PFSK-1 (cell line): ENCODE data around the gene RBM14.
A peak's percentile ranks its signal among the peaks of the same experiment; 100 is the strongest.

Experiments
- FOXP2 ChIP-seq: optimal IDR thresholded peaks from 2 replicates; pipeline ENCODE3; 2011; ENCODE audit warnings: borderline replicate concordance, control low read depth, inconsistent platforms; ENCODE audit not compliant: insufficient read depth; ENCODE audit errors: extremely low read length, extremely low read depth
- POLR2AphosphoS5 ChIP-seq: IDR thresholded peaks from 2 replicates; pipeline ENCODE4 v1.6.1; 2012; ENCODE audit warnings: low read depth, mild to moderate bottlenecking, control low read depth, low read length, moderate library complexity
- SIN3A ChIP-seq: IDR thresholded peaks from 2 replicates; pipeline ENCODE4 v1.6.1; 2012; ENCODE audit warnings: mild to moderate bottlenecking, low read length, moderate library complexity, borderline replicate concordance; ENCODE audit not compliant: insufficient read depth
- TAF1 ChIP-seq: IDR thresholded peaks from 2 replicates; pipeline ENCODE4 v1.6.1; 2012; ENCODE audit warnings: low read length, control low read depth, borderline replicate concordance; ENCODE audit not compliant: insufficient read depth
- TF ChIP-seq, protein P1 (sequence below), 2 experiments: IDR thresholded peaks; 2 replicates each; pipeline versions ENCODE4 v1.6.1 to v1.8.0; 2011 to 2012; ENCODE audit warnings: low read depth in 2 of 2, low read length in 2 of 2, control low read depth in 1 of 2, inconsistent platforms in 1 of 2, mild to moderate bottlenecking in 1 of 2, moderate library complexity in 1 of 2; ENCODE audit not compliant: insufficient read depth in 1 of 2

The RBM14 gene

DNA sequence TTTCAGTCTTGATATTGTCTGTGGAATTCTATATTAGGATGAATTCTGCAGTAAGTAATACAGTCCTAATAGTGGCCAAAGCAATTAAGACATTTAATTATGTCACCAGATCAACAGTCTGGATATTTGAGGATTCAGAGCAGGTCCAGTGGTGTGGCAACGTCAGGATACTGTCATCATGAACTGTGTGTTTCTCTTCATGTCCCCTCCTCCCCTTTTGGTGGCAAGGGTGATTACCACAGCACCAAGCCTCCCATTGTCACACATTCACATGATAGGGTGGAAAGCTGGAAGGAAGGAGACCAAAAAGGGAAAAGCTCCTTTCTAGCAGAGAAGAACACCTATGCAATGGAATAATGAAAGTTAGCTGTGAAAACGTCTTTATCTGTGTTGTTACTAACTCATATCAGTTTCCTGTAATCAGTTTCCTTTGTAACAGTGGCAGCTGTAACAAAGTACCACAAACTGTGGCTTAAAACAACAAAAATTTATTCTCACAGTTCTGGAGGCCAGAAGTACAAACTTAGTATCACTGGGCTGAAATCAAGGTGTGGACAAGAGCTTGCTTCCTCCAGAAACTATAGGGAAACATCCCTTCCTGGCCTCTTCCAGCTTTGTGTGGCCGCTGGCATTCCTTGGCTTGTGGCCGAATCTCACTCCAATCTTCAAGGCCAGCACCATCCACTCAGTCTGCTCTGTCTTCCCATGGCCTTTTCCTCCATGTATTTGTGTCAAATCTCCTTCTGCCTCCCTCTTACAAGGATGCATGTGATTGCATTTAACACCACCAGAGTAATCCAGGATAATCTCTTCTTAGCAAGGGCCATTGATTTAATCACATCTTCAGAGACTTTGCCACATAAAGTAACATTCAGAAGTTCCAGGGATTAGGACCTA lies 6.5 kb upstream of the RBM14 start:
- no peak for TF ChIP-seq POLR2AphosphoS5
- TF ChIP-seq TAF1 = no peak
- no peak for TF ChIP-seq FOXP2
- TF ChIP-seq SIN3A = no peak
- TF ChIP-seq, protein P1, sequence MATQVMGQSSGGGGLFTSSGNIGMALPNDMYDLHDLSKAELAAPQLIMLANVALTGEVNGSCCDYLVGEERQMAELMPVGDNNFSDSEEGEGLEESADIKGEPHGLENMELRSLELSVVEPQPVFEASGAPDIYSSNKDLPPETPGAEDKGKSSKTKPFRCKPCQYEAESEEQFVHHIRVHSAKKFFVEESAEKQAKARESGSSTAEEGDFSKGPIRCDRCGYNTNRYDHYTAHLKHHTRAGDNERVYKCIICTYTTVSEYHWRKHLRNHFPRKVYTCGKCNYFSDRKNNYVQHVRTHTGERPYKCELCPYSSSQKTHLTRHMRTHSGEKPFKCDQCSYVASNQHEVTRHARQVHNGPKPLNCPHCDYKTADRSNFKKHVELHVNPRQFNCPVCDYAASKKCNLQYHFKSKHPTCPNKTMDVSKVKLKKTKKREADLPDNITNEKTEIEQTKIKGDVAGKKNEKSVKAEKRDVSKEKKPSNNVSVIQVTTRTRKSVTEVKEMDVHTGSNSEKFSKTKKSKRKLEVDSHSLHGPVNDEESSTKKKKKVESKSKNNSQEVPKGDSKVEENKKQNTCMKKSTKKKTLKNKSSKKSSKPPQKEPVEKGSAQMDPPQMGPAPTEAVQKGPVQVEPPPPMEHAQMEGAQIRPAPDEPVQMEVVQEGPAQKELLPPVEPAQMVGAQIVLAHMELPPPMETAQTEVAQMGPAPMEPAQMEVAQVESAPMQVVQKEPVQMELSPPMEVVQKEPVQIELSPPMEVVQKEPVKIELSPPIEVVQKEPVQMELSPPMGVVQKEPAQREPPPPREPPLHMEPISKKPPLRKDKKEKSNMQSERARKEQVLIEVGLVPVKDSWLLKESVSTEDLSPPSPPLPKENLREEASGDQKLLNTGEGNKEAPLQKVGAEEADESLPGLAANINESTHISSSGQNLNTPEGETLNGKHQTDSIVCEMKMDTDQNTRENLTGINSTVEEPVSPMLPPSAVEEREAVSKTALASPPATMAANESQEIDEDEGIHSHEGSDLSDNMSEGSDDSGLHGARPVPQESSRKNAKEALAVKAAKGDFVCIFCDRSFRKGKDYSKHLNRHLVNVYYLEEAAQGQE (IDR thresholded peaks at IDR 0.05; ENCODE audit: insufficient read depth in 1 of 2, low read depth in 2 of 2, low read length in 2 of 2) = no peak

DNA sequence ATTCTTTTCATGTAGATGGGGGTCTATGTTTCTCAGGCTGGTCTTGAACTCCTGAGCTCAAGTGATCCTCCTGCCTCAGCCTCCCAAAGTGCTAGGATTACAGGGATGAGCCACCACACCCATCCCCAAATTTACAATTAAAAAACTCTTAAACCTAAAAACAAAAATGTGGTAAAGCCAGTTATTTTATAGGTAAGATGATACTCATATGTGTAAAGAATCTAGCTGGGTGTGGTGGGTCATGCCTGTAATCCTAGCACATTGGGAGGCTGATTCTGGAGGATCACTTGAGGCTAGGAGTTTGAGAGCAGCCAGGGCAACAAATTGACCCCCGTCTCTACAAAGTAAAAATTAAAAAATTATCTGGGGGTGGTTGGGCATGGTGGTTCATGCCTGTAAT lies 4.0 kb upstream of the RBM14 start:
- TF ChIP-seq TAF1 (no peak), SIN3A (no peak), FOXP2 (no peak)

DNA sequence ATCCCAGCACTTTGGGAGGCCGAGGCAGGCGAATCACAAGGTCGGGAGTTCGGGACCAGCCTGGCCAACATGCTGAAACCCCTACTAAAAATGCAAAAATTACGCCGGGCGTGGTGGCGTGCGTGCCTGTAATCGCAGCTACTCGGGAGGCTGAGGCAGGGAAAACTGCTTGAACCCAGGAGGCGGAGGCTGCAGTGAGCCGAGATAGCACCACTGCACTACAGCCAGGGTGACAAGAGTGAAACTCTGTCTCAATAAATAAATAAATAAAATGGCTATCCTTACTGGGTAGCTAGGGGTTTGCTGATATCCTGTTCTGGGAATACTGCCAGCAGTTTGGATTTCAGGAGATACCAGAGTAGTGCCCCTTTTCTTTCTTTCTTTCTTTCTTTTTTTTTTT lies 2.4 kb upstream of the RBM14 start:
- TF ChIP-seq, protein P1 (IDR thresholded peaks at IDR 0.05; ENCODE audit: insufficient read depth in 1 of 2, low read depth in 2 of 2, low read length in 2 of 2) = no peak
- TF ChIP-seq TAF1 (no peak), FOXP2 (no peak), SIN3A (no peak)

DNA sequence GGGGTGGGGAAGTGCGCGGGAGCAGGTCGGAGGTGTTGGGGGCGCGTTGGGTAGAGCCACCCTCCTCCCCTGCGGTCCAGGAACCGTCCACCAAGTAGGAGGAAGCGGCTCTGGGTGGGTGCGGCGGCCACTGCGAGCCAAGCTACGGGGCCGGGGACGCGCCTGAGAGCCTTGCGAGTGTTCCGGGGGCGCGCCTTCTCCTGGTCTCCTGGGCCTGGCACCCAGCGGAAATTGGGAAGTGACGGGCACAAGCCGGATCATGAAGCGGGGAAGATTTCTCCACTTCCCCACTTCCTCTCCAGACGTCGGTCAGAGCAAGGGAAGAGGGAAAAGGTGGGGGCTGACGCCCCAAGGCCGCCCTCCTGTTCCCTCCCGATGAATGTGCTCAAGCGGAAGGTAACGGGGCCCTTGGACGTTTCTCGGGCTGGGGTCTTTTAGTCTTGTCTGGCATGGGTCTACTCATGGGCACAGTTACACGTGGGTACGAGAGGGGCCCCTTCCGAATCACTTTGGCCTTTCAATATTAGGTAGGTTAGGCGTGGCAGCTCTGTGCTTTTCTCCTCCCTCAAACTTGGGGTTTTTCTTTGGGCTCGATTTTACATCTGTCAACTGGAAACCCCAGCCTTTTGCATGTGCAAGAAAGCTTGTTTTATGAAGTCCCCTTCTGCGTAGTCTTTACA lies 865 bp downstream of the RBM14 start:
- TF ChIP-seq, protein P1 (IDR thresholded peaks at IDR 0.05; ENCODE audit: insufficient read depth in 1 of 2, low read depth in 2 of 2, low read length in 2 of 2) = no peak
- 0 out of 2 replicates have a peak, but pooled peaks have one; percentile 18 for TF ChIP-seq SIN3A

DNA sequence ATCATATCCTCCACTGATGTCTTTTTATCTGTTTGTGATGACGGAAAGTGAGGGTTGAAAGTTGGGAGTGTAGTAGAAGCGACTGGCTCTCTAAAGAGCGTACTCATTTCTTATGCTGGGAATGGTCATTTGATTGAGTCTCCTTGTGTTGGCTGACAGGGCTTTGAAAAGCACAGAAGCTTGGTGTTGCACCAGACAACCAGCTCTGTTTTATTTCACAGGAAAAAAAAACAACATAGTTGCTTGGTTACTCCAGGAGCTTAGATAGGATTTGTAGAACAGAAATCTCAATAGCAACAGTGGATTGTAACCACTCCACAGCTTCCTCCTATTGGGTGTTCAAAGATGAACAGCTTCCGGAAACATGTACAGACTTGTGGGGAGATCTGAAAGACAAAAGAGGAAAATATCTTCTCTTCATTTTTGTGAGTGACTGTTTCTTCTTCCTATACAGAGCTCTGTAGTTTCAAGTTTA lies 2.7 kb downstream of the RBM14 start:
- TF ChIP-seq TAF1 = no peak

DNA sequence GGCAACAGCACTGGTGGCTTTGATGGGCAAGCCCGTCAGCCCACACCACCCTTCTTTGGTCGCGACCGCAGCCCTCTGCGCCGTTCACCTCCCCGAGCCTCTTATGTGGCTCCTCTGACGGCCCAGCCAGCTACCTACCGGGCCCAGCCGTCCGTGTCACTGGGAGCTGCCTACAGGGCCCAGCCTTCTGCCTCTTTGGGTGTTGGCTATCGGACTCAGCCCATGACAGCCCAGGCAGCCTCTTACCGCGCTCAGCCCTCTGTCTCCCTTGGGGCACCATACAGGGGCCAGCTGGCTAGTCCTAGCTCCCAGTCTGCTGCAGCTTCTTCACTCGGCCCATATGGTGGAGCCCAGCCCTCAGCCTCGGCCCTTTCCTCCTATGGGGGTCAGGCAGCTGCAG lies 8.0 kb downstream of the RBM14 start:
- TF ChIP-seq SIN3A = no peak
- TF ChIP-seq FOXP2 = no peak
- TF ChIP-seq, protein P1 (IDR thresholded peaks at IDR 0.05; ENCODE audit: insufficient read depth in 1 of 2, low read depth in 2 of 2, low read length in 2 of 2) = no peak
- TF ChIP-seq TAF1 = no peak
- TF ChIP-seq POLR2AphosphoS5 = no peak
